Panc1 (cell line): Measurements from ENCODE around the gene PTPN1. TPM values are rescaled to one million over a fixed set of nuclear protein-coding genes. Genes with fewer than 3 reads are reported as not detected.
A peak's percentile ranks its signal among the peaks of the same experiment; 100 is the strongest.

ENCODE experiments used
- ATAC-seq: fragments of 200-7000 bp; cut with Tn5 transposase; 2 replicates; pipeline ENCODE4 v1.9.1; 2020; ENCODE audit warnings: mild to moderate bottlenecking, moderate library complexity
- BruUV-seq: library from RNA; stranded (reverse); fragments of 400-500 nt; replicated peaks from 2 replicates; lab custom pipeline; 2021; lab: Mats Ljungman, UMichigan
- CTCF ChIA-PET: fragments of 300-600 bp; sonication (Branson Sonifier 250); formaldehyde crosslinking; loops from one replicate; lab custom pipeline; 2022; ENCODE audit warnings: antibody characterized with exemption; lab: Charles Lee
- POLR2A ChIA-PET: fragments of 300-600 bp; sonication (Branson Sonifier 250); formaldehyde crosslinking; loops from one replicate; lab custom pipeline; 2022; ENCODE audit warnings: antibody characterized with exemption; lab: Charles Lee
- DNase-seq: peaks from one replicate; pipeline ENCODE4 v3.0.0-alpha.2; 2010; ENCODE audit warnings: low read depth, low spot score
- H3K27ac ChIP-seq: 2 replicates; pipeline ENCODE4 v1.5.1; 2011; ENCODE audit warnings: mild to moderate bottlenecking, low read length, inconsistent platforms
- H3K27me3 ChIP-seq: fragments of 200-500 bp; sonication (Bioruptor generic); 2 replicates; pipeline ENCODE4 v1.6.0; 2014; ENCODE audit warnings: low read length, inconsistent platforms; ENCODE audit not compliant: control insufficient read depth, insufficient read depth
- H3K36me3 ChIP-seq: fragments of 200-500 bp; sonication (Bioruptor generic); 2 replicates; pipeline ENCODE4 v1.5.1; 2014; ENCODE audit warnings: inconsistent platforms, mild to moderate bottlenecking, low read length, moderate library complexity; ENCODE audit not compliant: control insufficient read depth, insufficient read depth
- H3K4me1 ChIP-seq: 2 replicates; pipeline ENCODE4 v1.5.1; 2011; ENCODE audit warnings: inconsistent platforms, mild to moderate bottlenecking, low read length, moderate library complexity; ENCODE audit not compliant: control insufficient read depth, insufficient read depth
- H3K4me3 ChIP-seq, 2 experiments: 2 replicates each; pipeline ENCODE4 v1.5.1; 2011 to 2012; ENCODE audit warnings: low read depth in 2 of 2, low read length in 2 of 2, mild to moderate bottlenecking in 2 of 2, inconsistent platforms in 1 of 2, moderate library complexity in 1 of 2
- H3K9me3 ChIP-seq: fragments of 200-500 bp; sonication (Bioruptor generic); 2 replicates; pipeline ENCODE4 v1.5.1; 2014; ENCODE audit warnings: low read depth, mild to moderate bottlenecking, inconsistent platforms, low read length, moderate library complexity; ENCODE audit not compliant: control insufficient read depth, insufficient read depth
- CTCF ChIP-seq: fragments of 450-650 bp; IDR thresholded peaks from 2 replicates; pipeline ENCODE4 v1.5.1; 2017; ENCODE audit warnings: mild to moderate bottlenecking
- POLR2AphosphoS5 ChIP-seq: IDR thresholded peaks from 2 replicates; pipeline ENCODE4 v1.6.1; 2012; ENCODE audit warnings: mild to moderate bottlenecking, low read depth, low read length, moderate library complexity
- REST ChIP-seq, 2 experiments: IDR thresholded peaks; 2 replicates each; pipeline ENCODE4 v1.6.1; 2011 to 2012; ENCODE audit warnings: low read depth in 2 of 2, control low read depth in 1 of 2, low read length in 1 of 2, mild to moderate bottlenecking in 1 of 2, moderate library complexity in 1 of 2; ENCODE audit not compliant: insufficient read depth in 1 of 2
- SIN3A ChIP-seq: IDR thresholded peaks from 2 replicates; pipeline ENCODE4 v1.6.1; 2012; ENCODE audit warnings: low read depth, mild to moderate bottlenecking, low read length, moderate library complexity, borderline replicate concordance; ENCODE audit not compliant: insufficient read depth
- TCF7L2 ChIP-seq: IDR thresholded peaks from 2 replicates; pipeline ENCODE4 v1.6.1; 2011; ENCODE audit warnings: mild to moderate bottlenecking, low read depth, low read length, inconsistent platforms
- in situ Hi-C: cut with HindIII; loops from 2 replicates; pipeline ENCODE4 v1.10.0; 2016; ENCODE audit warnings: low sequenced_read_pairs, low pct_unique_long_range_greater_than_20kb
- intact Hi-C: fragments of 100-400 bp; cut with micrococcal nuclease; formaldehyde crosslinking; loops from one replicate; pipeline ENCODE4 v1.10.0; 2022; ENCODE audit not compliant: unreplicated experiment
- total RNA-seq: library from RNA; stranded (reverse); gene quantifications from one replicate; pipeline ENCODE4 v1.2.1, GENCODE V29; 2021; ENCODE audit not compliant: unreplicated experiment

Gene PTPN1
- total RNA-seq, 1 experiment from 2014 or later: 42.2 TPM

DNA sequence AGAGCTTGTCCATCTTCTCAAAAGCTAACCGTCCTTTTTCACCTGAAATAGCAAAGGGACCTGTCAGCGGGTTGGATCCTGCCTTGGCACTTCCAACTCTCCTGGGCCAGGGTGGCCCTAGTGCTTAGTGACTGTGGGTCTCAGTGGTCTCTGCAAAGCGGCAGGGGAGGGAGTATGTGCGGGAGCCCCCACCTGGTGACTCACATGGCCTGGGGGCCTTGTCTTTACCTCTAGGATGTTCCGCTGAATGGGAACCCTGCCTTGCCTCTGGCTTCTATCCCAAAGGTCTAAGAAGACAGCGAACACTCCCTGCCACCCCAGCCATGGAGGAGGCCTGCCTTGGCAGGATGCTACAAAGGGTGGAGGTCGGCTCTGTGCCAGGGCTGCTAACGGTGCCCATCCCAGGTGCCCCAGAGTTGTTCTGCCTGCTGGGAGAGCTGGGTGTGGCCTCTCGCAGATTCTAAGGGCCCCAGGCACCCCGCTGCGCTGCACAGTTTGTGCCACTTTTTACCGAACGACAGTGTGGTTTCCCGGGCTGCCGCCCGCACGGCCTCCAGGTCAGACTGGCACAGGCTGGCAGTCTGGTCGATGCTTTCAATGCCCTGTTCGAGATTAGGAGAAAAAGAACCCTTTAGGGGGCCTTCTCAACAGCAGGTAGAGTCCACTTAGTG is 77.2 kb downstream of the PTPN1 start:
- Histone ChIP-seq H3K27me3 (no peaks in the 10 kb centered on the region), H3K27ac (peak overlapping the region; percentile 70), H3K9me3 (no peaks in the 10 kb centered on the region), H3K4me3 (no peak overlapping the region), H3K36me3 (peaks cover 16% of the 10 kb centered on the region), H3K4me1 (peaks cover 74% of the 10 kb centered on the region)
- ATAC-seq: peak; percentile 13
- TF ChIP-seq POLR2AphosphoS5 (peak; percentile 7; the same call in 1 of the 2 replicates), CTCF (no peak), TCF7L2 (no peak)
- in situ Hi-C loops: no loop called here
- POLR2A ChIA-PET: no interaction called here
- DNase-seq: no peak
- CTCF ChIA-PET: no interaction called here
- intact Hi-C loops: no loop called here
- no TSS peak for BruUV-seq

GRCh38 chr20:50588034-50588736 is 78.0 kb downstream of the PTPN1 start:
- H3K4me1 ChIP-seq: peaks cover 73% of the 10 kb centered on the region
- ATAC-seq (peak; percentile 63), DNase-seq (no peak)
- in situ Hi-C loops: no loop called here
- peaks cover 13% of the 10 kb centered on the region for H3K36me3 ChIP-seq
- H3K9me3 ChIP-seq: no peaks in the 10 kb centered on the region
- intact Hi-C loops: no loop called here
- ChIA-PET POLR2A (no interaction called here), CTCF (interaction anchor here (0.6 kb wide), 2 partner anchors 11 to 20 kb away, joined by 3 to 6 read pairs; no protein-coding TSS in a partner anchor)
- TF ChIP-seq SIN3A: no peak
- TF ChIP-seq CTCF: peak; percentile 98
- 0 out of 2 replicates have a peak, but pooled peaks have one; percentile 12 for TF ChIP-seq POLR2AphosphoS5
- no peak overlapping the region for H3K4me3 ChIP-seq
- H3K27me3 ChIP-seq: no peaks in the 10 kb centered on the region
- no TSS peak for BruUV-seq
- peak overlapping the region; percentile 70 for H3K27ac ChIP-seq

- ATAC-seq: no peak
- TF ChIP-seq SIN3A: no peak
- no peak for TF ChIP-seq CTCF
- TF ChIP-seq POLR2AphosphoS5: no peak
- TF ChIP-seq REST (IDR thresholded peaks at IDR 0.05; ENCODE audit: insufficient read depth in 1 of 2, low read depth in 2 of 2, low read length in 1 of 2): no peak
- no peak for TF ChIP-seq TCF7L2
- BruUV-seq: no TSS peak
- no peak for DNase-seq
- Histone ChIP-seq H3K27ac (peak overlapping the region; percentile 69), H3K27me3 (no peaks in the 10 kb centered on the region), H3K4me1 (peaks cover 77% of the 10 kb centered on the region), H3K36me3 (peaks cover 11% of the 10 kb centered on the region), H3K9me3 (no peaks in the 10 kb centered on the region), H3K4me3 (no peak overlapping the region)
- intact Hi-C loops (no loop called here), in situ Hi-C loops (no loop called here)
- CTCF ChIA-PET: interaction anchor here (0.7 kb wide), 1 partner anchor 182 kb away, joined by 3 read pairs; no protein-coding TSS in a partner anchor
- POLR2A ChIA-PET: interaction anchor here (0.6 kb wide), 1 partner anchor 342 kb away, joined by 3 read pairs; no protein-coding TSS in a partner anchor
Observed at GRCh38 chr20:50589548-50590347, 79.6 kb downstream of the PTPN1 start.
